ENCODE data around the gene ZNF14. TPM values are rescaled to one million over a fixed set of nuclear protein-coding genes. Genes with fewer than 3 reads are reported as not detected.

Gene ZNF14
- total and polyA plus RNA-seq, 2 of the 4 experiments (the other 2 are of a cell fraction) = 1.2 to 5.4 TPM

DNA sequence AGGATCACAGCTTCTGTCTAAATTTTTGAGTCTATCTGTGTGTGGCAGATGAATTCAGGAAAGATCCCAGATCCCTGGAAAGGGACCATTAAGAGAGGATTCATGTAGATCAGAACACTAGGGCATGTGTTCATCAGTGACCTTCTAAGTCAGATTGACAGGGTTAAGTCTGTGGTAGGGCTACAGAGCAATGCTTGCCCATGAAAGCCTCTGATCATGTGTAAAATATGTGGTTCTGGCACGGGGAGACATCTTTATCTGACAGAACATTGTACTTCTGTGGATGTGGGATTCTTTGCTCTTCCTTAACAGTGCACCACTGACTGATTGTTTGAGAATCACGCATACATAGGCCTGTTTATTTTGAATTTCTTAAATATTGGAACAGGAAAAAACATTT, 45.8 kb upstream of the ZNF14 start:
- ATAC-seq (ENCODE audit: low read depth) = no peak
- in situ Hi-C loops (cut with MboI; ENCODE audit: low sequenced_read_pairs) = no loop called here
- ChIA-PET CTCF (no interaction called here), POLR2A (ENCODE audit: unreplicated experiment) (no interaction called here)
- H2BK15ac ChIP-seq (ENCODE audit: low read depth, low read length) = no peak overlapping the region
- H4K20me1 ChIP-seq (ENCODE audit: insufficient read depth, low read length) = no peaks in the 10 kb centered on the region
- H2AK9ac ChIP-seq (replicated peaks; ENCODE audit: low read depth, low read length, poor library complexity) = no peak overlapping the region
- no peak overlapping the region for H2BK120ac ChIP-seq (ENCODE audit: low read depth, low read length)
- no peak overlapping the region for H3K4me3 ChIP-seq (ENCODE audit: insufficient read depth, low read depth, low read length)
- peaks cover 6 to 21% of the 10 kb centered on the region in 2 experiments for H3K79me1 ChIP-seq (ENCODE audit: low read depth in 1 of 2, low read length in 2 of 2)
- BruUV-seq (replicated peaks) = no TSS peak
- H4K91ac ChIP-seq (ENCODE audit: insufficient read depth, low read depth, low read length) = no peak overlapping the region
- no peak overlapping the region for H3K18ac ChIP-seq (ENCODE audit: low read depth, low read length)
- no peaks in the 10 kb centered on the region for H3K36me3 ChIP-seq (ENCODE audit: control insufficient read depth, insufficient read depth, low read length)
- no peak overlapping the region for H2BK5ac ChIP-seq (ENCODE audit: low read depth, low read length, poor library complexity, severe bottlenecking)
- no peak overlapping the region for H4K5ac ChIP-seq (ENCODE audit: low read depth, low read length)
- no peaks in the 10 kb centered on the region for H3K9me1 ChIP-seq (ENCODE audit: insufficient read depth, low read length)
- H3K56ac ChIP-seq (ENCODE audit: extremely low read depth, insufficient read depth, low read length) = no peak overlapping the region
- H3K23ac ChIP-seq (ENCODE audit: low read depth, low read length) = no peak overlapping the region
- no peaks in the 10 kb centered on the region; the same call in 1 of the 2 replicates for H3K9me3 ChIP-seq (ENCODE audit: control insufficient read depth, insufficient read depth, low read length)
- H3K4ac ChIP-seq (ENCODE audit: low read depth, low read length) = no peak overlapping the region
- dilution Hi-C loops (cut with HindIII; ENCODE audit: low sequenced_read_pairs, unreplicated experiment) = no loop called here
- H3K4me1 ChIP-seq (ENCODE audit: control insufficient read depth, insufficient read depth, low read length) = 0 out of 2 replicates have a peak, but pooled peaks cover 2% of the 10 kb centered on the region
- no peak for DNase-seq
- no peak overlapping the region for H3K14ac ChIP-seq (replicated peaks; ENCODE audit: low read depth, low read length)
- no peaks in the 10 kb centered on the region for H3K27me3 ChIP-seq (ENCODE audit: control insufficient read depth, insufficient read depth, low read length)
- no peak overlapping the region for H3K27ac ChIP-seq (ENCODE audit: insufficient read depth, low read length)
- H2AK5ac ChIP-seq (ENCODE audit: low read depth, low read length) = no peak overlapping the region
- intact Hi-C loops (cut with micrococcal nuclease) = no loop called here
- H4K8ac ChIP-seq (ENCODE audit: low read depth in 2 of 2, low read length in 2 of 2) = no peak overlapping the region
- H2AFZ ChIP-seq (replicated peaks; ENCODE audit: low read length, poor library complexity) = no peak overlapping the region
- no peak overlapping the region for H3K9ac ChIP-seq (ENCODE audit: low read depth, low read length)
- WGBS, 2 experiments (ENCODE audit: extremely low coverage in 2 of 2, insufficient read length in 1 of 2) = no CpG with 5 or more reads among the region's 2 CpGs
- H3K4me2 ChIP-seq (ENCODE audit: low read depth, low read length) = no peak overlapping the region
- no peak for TF ChIP-seq RFX5 (IDR thresholded peaks at IDR 0.05; ENCODE audit: low read depth, low read length)
- TF ChIP-seq CTCF (conservative IDR thresholded peaks at IDR 0.05; ENCODE audit: low read depth, low read length) = no peak
- no peak for TF ChIP-seq MAFK (IDR thresholded peaks at IDR 0.05; ENCODE audit: low read depth, low read length)
- no peak for TF ChIP-seq NFE2L2 (IDR thresholded peaks at IDR 0.05; ENCODE audit: low read depth, low read length)
- TF ChIP-seq MAZ (IDR thresholded peaks at IDR 0.05; ENCODE audit: borderline replicate concordance, low read depth, low read length) = no peak
- TF ChIP-seq ELK1 (IDR thresholded peaks at IDR 0.05; ENCODE audit: borderline replicate concordance, low read depth, low read length) = no peak
- TF ChIP-seq RAD21 (IDR thresholded peaks at IDR 0.05; ENCODE audit: low read length) = no peak
- no peak for TF ChIP-seq SMC3 (IDR thresholded peaks at IDR 0.05; ENCODE audit: low read depth, low read length)
- TF ChIP-seq CHD1 (IDR thresholded peaks at IDR 0.05; ENCODE audit: low read depth, low read length) = no peak
- TF ChIP-seq BHLHE40 (IDR thresholded peaks at IDR 0.05; ENCODE audit: low read depth, low read length) = no peak
- TF ChIP-seq CEBPB (IDR thresholded peaks at IDR 0.05; ENCODE audit: low read depth, low read length) = no peak
- no peak for TF ChIP-seq USF2 (IDR thresholded peaks at IDR 0.05; ENCODE audit: low read depth, low read length)
- TF ChIP-seq RCOR1 (IDR thresholded peaks at IDR 0.05; ENCODE audit: insufficient replicate concordance, low read length) = no peak
- TF ChIP-seq MXI1 (IDR thresholded peaks at IDR 0.05; ENCODE audit: borderline replicate concordance, low read depth, low read length) = no peak
- no peak for TF ChIP-seq POLR2A (IDR thresholded peaks at IDR 0.05; ENCODE audit: low read depth, low read length)
- no peak for TF ChIP-seq FOS (IDR thresholded peaks at IDR 0.05; ENCODE audit: low read depth, low read length)
- H2BK20ac ChIP-seq (ENCODE audit: low read depth, low read length) = no peak overlapping the region
